Spleen (tissue), 7 donors: Measurements from ENCODE around the gene PCGF2.

Source experiments
- POLR2A ChIP-seq, 3 donors: fragments of 450-650 bp; IDR thresholded peaks; one replicate each; pipeline ENCODE4 v1.5.1; 2017; ENCODE audit warnings: antibody characterized with exemption in 3 of 3, mild to moderate bottlenecking in 1 of 3
- POLR2AphosphoS5 ChIP-seq, 3 donors: sonication (generic); formaldehyde crosslinking; IDR thresholded peaks; one replicate each; pipeline ENCODE4 v1.5.1; 2017; ENCODE audit warnings: antibody characterized with exemption in 3 of 3
- TF ChIP-seq, protein P1 (sequence below), 11 experiments: fragments of 200-600 bp in 7 of 11; fragments of 450-650 bp in 4 of 11; sonication (generic) in 4 of 11; IDR thresholded peaks in 8 of 11; conservative IDR thresholded peaks in 3 of 11; 1 replicate in 7 of 11; 2 replicates in 4 of 11; pipeline versions ENCODE4 v1.4.0 to v1.8.0; 2016 to 2021; ENCODE audit warnings: antibody characterized with exemption in 11 of 11, inconsistent platforms in 4 of 11, mild to moderate bottlenecking in 1 of 11
- donor health status: DM: no; HTN: no; CAD: no; lungs with moderate emphysema.
- donor health status: DM: no; HTN: no; CAD: no.
- donor health status: DM: no; HTN: no; CAD: no.

DNA sequence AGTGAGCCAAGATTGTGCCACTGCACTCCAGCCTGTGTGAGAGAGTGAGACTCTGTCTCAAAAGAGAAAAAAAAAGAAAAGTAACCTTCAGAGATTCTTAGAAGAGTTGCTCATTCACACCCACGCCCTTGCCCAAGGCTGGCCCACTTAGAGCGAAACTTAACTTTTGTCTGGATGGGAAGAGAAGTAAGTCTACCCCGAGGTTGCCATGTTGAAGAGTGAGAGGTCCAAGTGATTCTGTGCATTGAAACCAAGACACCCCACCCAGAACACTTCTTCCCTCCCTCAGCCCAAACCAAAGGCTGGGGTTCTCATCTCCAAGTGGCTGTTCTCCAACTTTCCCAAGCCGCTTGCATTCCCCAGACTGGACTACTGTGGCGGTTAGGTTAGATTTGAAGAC is 20.4 kb downstream of the PCGF2 start:
- TF ChIP-seq, protein P1, sequence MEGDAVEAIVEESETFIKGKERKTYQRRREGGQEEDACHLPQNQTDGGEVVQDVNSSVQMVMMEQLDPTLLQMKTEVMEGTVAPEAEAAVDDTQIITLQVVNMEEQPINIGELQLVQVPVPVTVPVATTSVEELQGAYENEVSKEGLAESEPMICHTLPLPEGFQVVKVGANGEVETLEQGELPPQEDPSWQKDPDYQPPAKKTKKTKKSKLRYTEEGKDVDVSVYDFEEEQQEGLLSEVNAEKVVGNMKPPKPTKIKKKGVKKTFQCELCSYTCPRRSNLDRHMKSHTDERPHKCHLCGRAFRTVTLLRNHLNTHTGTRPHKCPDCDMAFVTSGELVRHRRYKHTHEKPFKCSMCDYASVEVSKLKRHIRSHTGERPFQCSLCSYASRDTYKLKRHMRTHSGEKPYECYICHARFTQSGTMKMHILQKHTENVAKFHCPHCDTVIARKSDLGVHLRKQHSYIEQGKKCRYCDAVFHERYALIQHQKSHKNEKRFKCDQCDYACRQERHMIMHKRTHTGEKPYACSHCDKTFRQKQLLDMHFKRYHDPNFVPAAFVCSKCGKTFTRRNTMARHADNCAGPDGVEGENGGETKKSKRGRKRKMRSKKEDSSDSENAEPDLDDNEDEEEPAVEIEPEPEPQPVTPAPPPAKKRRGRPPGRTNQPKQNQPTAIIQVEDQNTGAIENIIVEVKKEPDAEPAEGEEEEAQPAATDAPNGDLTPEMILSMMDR (IDR thresholded peaks at IDR 0.05 in 8 of 11, conservative IDR thresholded peaks at IDR 0.05 in 3 of 11): no peak
- TF ChIP-seq POLR2A (IDR thresholded peaks at IDR 0.05) (no peak), POLR2AphosphoS5 (IDR thresholded peaks at IDR 0.05) (no peak)
